ENCODE results near the gene CHCHD4. TPM values are rescaled to one million over a fixed set of nuclear protein-coding genes. Genes with fewer than 3 reads are reported as not detected.
A peak's percentile ranks its signal among the peaks of the same experiment; 100 is the strongest.

Gene CHCHD4
- total and polyA plus RNA-seq, 10 of the 15 experiments (the other 5 are each of a cell fraction or from before 2014, with no cell fraction given) = 21.0 to 46.8 (median 29.0) TPM

- no peaks in the 10 kb centered on the region for H4K20me1 ChIP-seq (ENCODE audit: control insufficient read depth, insufficient read depth)
- ATAC-seq = peak; percentile 96
- peak; percentile 52 for DNase-seq (ENCODE audit: low read depth, low spot score)
- no peaks in the 10 kb centered on the region for H3K27me3 ChIP-seq (replicated peaks in 1 of 2; ENCODE audit: control insufficient read depth in 2 of 2, insufficient read depth in 2 of 2, low read length in 1 of 2)
- peak overlapping the region; percentile 44 for H3K4me2 ChIP-seq (ENCODE audit: control insufficient read depth, insufficient read depth)
- peaks cover 16% of the 10 kb centered on the region for H3K4me1 ChIP-seq (ENCODE audit: control insufficient read depth, insufficient read depth, low read length)
- ChIA-PET POLR2A (interaction anchor here (1.5 to 2.9 kb wide), 2 partner anchors 19 to 34 kb away, joined by 6 to 10 read pairs; partner anchors contain the start of genes LSM3 and XPC), RAD21 (ENCODE audit: unreplicated experiment) (interaction anchor here (1.3 to 1.7 kb wide), 4 partner anchors 17 to 33 kb away, joined by 3 to 8 read pairs (median 5); partner anchors contain the start of genes CHCHD4 and XPC), SMC1A (ENCODE audit: uncharacterized antibody, unreplicated experiment) (interaction anchor here (0.9 to 1.4 kb wide), 8 partner anchors 16 to 248 kb away, joined by 3 to 5 read pairs (median 4); partner anchors contain the start of genes LSM3 and XPC), CTCF (interaction anchor here (1.5 to 1.6 kb wide), 2 partner anchors 42 to 248 kb away, joined by 4 to 5 read pairs; no protein-coding TSS in a partner anchor)
- H3K79me2 ChIP-seq (ENCODE audit: control insufficient read depth, insufficient read depth, low read length) = no peaks in the 10 kb centered on the region
- peak; percentile 47 for FAIRE-seq
- peak overlapping the region; percentile 22; the same call in 1 of the 2 replicates for H3K9ac ChIP-seq (ENCODE audit: control insufficient read depth, insufficient read depth, low read length)
- peaks cover 8 to 10% of the 10 kb centered on the region in 2 experiments; a peak in 3 of 4 replicates for H3K36me3 ChIP-seq (ENCODE audit: control insufficient read depth in 2 of 2, insufficient read depth in 2 of 2, low read length in 1 of 2)
- H2AFZ ChIP-seq (ENCODE audit: control insufficient read depth, low read depth, low read length) = no peak overlapping the region
- in situ Hi-C loops (cut with MboI) = no loop called here
- intact Hi-C loops (cut with micrococcal nuclease; ENCODE audit: unreplicated experiment) = no loop called here
- WGBS (ENCODE audit: insufficient coverage, insufficient replicate concordance, low lambda C conversion rate, missing lambda C conversion rate) = 16% methylated on average over 7 of the region's 7 CpGs
- no peaks in the 10 kb centered on the region for H3K9me3 ChIP-seq (replicated peaks; ENCODE audit: control insufficient read depth, insufficient read depth, low read length)
- peak overlapping the region; percentile 31; the same call in 1 of the 2 replicates for H3K27ac ChIP-seq (ENCODE audit: control insufficient read depth, insufficient read depth)
- no TSS peak for BruUV-seq (replicated peaks)
- H3K4me3 ChIP-seq = no peak overlapping the region
- TF ChIP-seq KLF5 (IDR thresholded peaks at IDR 0.05; ENCODE audit: partially characterized antibody) = no peak
- TF ChIP-seq IRF4 (IDR thresholded peaks at IDR 0.05; ENCODE audit: low read depth, low read length) = peak; percentile 78
- peak; percentile 43 for TF ChIP-seq PBX3 (IDR thresholded peaks at IDR 0.05; ENCODE audit: insufficient replicate concordance, low read depth, low read length)
- no peak for TF ChIP-seq ZZZ3 (IDR thresholded peaks at IDR 0.05; ENCODE audit: control insufficient read depth, insufficient read length, low read depth)
- TF ChIP-seq MTA2 (IDR thresholded peaks at IDR 0.05; ENCODE audit: low read depth) = 0 out of 2 replicates have a peak, but pooled peaks have one; percentile 38
- TF ChIP-seq SMAD1 (IDR thresholded peaks at IDR 0.05; ENCODE audit: low read depth, partially characterized antibody) = peak; percentile 51
- TF ChIP-seq CREM (IDR thresholded peaks at IDR 0.05; ENCODE audit: low read depth) = 0 out of 2 replicates have a peak, but pooled peaks have one; percentile 12
- TF ChIP-seq, protein P1, sequence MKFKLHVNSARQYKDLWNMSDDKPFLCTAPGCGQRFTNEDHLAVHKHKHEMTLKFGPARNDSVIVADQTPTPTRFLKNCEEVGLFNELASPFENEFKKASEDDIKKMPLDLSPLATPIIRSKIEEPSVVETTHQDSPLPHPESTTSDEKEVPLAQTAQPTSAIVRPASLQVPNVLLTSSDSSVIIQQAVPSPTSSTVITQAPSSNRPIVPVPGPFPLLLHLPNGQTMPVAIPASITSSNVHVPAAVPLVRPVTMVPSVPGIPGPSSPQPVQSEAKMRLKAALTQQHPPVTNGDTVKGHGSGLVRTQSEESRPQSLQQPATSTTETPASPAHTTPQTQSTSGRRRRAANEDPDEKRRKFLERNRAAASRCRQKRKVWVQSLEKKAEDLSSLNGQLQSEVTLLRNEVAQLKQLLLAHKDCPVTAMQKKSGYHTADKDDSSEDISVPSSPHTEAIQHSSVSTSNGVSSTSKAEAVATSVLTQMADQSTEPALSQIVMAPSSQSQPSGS (IDR thresholded peaks at IDR 0.05; ENCODE audit: low read length) = 0 out of 2 replicates have a peak, but pooled peaks have one; percentile 18
- TF ChIP-seq SPI1 (IDR thresholded peaks at IDR 0.05; ENCODE audit: borderline replicate concordance, insufficient read depth, low read depth, low read length) = peak; percentile 84
- no peak for TF ChIP-seq IRF3 (IDR thresholded peaks at IDR 0.05)
- 0 out of 2 replicates have a peak, but pooled peaks have one; percentile 45 for TF ChIP-seq NBN (IDR thresholded peaks at IDR 0.05)
- TF ChIP-seq, protein P2, sequence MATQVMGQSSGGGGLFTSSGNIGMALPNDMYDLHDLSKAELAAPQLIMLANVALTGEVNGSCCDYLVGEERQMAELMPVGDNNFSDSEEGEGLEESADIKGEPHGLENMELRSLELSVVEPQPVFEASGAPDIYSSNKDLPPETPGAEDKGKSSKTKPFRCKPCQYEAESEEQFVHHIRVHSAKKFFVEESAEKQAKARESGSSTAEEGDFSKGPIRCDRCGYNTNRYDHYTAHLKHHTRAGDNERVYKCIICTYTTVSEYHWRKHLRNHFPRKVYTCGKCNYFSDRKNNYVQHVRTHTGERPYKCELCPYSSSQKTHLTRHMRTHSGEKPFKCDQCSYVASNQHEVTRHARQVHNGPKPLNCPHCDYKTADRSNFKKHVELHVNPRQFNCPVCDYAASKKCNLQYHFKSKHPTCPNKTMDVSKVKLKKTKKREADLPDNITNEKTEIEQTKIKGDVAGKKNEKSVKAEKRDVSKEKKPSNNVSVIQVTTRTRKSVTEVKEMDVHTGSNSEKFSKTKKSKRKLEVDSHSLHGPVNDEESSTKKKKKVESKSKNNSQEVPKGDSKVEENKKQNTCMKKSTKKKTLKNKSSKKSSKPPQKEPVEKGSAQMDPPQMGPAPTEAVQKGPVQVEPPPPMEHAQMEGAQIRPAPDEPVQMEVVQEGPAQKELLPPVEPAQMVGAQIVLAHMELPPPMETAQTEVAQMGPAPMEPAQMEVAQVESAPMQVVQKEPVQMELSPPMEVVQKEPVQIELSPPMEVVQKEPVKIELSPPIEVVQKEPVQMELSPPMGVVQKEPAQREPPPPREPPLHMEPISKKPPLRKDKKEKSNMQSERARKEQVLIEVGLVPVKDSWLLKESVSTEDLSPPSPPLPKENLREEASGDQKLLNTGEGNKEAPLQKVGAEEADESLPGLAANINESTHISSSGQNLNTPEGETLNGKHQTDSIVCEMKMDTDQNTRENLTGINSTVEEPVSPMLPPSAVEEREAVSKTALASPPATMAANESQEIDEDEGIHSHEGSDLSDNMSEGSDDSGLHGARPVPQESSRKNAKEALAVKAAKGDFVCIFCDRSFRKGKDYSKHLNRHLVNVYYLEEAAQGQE (IDR thresholded peaks at IDR 0.05; ENCODE audit: low read depth, low read length) = no peak
- peak; percentile 43; the same call in 1 of the 2 replicates for TF ChIP-seq BACH1 (IDR thresholded peaks at IDR 0.05; ENCODE audit: borderline replicate concordance)
Observed at GRCh38 chr3:14144423-14145075, 19.9 kb upstream of the CHCHD4 start.

All from GM12878 (cell line).